Measurements from ENCODE around the gene RRM1. TPM values are rescaled to one million over a fixed set of nuclear protein-coding genes. Genes with fewer than 3 reads are reported as not detected.

The RRM1 gene
- total and polyA plus RNA-seq, 10 of the 15 experiments (the other 5 are each of a cell fraction or from before 2014, with no cell fraction given), result 94.0 to 255 (median 148) TPM

DNA sequence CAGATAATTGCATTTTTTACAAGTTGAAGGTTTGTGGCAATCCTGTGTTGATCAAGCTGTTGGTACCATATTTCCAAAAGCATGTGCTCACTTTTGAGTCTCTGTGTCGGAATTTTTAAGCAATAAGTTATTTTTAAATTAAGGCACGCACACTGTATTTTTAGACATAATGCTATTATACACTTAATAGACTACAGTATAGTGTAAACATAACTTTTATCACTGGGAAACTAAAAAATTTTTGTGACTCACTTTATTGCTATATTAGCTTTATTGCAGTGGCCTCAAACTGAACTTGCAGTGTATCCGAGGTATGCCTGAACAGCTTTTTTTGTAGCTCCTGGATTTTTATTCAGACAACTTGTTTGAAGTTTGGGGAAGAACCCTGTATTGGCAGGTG is 31.3 kb upstream of the RRM1 start (continued):
- TF ChIP-seq SMAD1 (IDR thresholded peaks at IDR 0.05; ENCODE audit: low read depth, partially characterized antibody) (no peak), YBX1 (IDR thresholded peaks at IDR 0.05) (no peak)

DNA sequence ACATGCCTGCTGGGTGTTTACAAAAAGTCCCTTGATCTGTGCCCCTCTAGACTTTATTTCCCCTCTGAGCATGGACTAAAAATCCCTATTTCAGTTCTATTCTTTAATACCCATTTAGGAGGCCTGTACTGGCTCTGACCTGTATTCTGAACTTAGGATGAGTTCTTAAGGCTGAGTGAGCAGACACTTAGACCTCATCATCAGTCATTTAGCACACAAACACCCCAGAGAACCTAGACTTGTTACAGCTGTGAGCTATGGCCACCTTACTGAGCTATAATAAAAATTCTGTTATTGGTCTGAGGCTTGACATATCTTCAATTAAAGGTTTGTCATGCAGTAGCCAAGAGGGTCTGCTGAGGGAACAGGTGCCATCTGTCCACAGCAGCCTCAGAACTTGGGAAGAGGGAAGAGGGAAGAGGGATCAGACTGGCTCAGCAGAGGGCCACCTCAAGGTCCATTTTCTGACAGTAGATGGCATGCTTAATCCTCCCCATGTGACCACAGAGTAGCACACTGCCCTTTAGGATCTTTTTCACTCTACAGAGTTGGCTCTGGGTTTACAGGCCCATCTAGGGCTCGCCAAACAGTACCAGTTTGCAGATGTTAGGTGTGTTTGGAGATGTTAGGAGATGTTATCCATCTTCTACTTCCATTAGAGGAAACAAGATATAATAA is 30.2 kb upstream of the RRM1 start:
- Histone ChIP-seq H3K36me3 (ENCODE audit: control insufficient read depth in 2 of 2, insufficient read depth in 2 of 2, low read length in 1 of 2) (peaks cover 8% of the 10 kb centered on the region in 2 experiments; a peak in 3 of 4 replicates), H3K9me3 (replicated peaks; ENCODE audit: control insufficient read depth, insufficient read depth, low read length) (no peaks in the 10 kb centered on the region), H3K9ac (ENCODE audit: control insufficient read depth, insufficient read depth, low read length) (no peak overlapping the region), H4K20me1 (ENCODE audit: control insufficient read depth, insufficient read depth) (no peaks in the 10 kb centered on the region), H3K27ac (ENCODE audit: control insufficient read depth, insufficient read depth) (no peak overlapping the region), H3K4me1 (ENCODE audit: control insufficient read depth, insufficient read depth, low read length) (peaks cover 6% of the 10 kb centered on the region; the same call in 1 of the 2 replicates), H3K79me2 (ENCODE audit: control insufficient read depth, insufficient read depth, low read length) (no peaks in the 10 kb centered on the region), H3K27me3 (replicated peaks in 1 of 2; ENCODE audit: control insufficient read depth in 2 of 2, insufficient read depth in 2 of 2, low read length in 1 of 2) (no peaks in the 10 kb centered on the region), H2AFZ (ENCODE audit: control insufficient read depth, low read depth, low read length) (no peak overlapping the region), H3K4me3 (no peak overlapping the region), H3K4me2 (ENCODE audit: control insufficient read depth, insufficient read depth) (no peak overlapping the region)
- ChIA-PET POLR2A (interaction anchor here (0.7 to 2.1 kb wide), 4 partner anchors 9 to 209 kb away, joined by 3 to 8 read pairs (median 6); partner anchors contain the start of gene STIM1), RAD21 (ENCODE audit: unreplicated experiment) (interaction anchor here (1.1 to 20.6 kb wide), 4 partner anchors 8 to 210 kb away, joined by 3 to 605 read pairs (median 4); partner anchors contain the start of gene STIM1), CTCF (interaction anchor here (0.7 to 13.4 kb wide), 7 partner anchors 9 to 215 kb away, joined by 3 to 979 read pairs (median 4); partner anchors contain the start of genes RHOG and STIM1), SMC1A (ENCODE audit: uncharacterized antibody, unreplicated experiment) (interaction anchor here (0.5 to 21.1 kb wide), 16 partner anchors 9 to 344 kb away, joined by 3 to 805 read pairs (median 3); partner anchors contain the start of genes RHOG and STIM1)
- DNase-seq (ENCODE audit: low read depth, low spot score), result no peak
- no peak for FAIRE-seq
- in situ Hi-C loops (cut with MboI) (no loop called here), intact Hi-C loops (cut with micrococcal nuclease; ENCODE audit: unreplicated experiment) (no loop called here)
- peak; percentile 30; the same call in 1 of the 3 replicates for ATAC-seq
- no TSS peak for BruUV-seq (replicated peaks)
- TF ChIP-seq WRNIP1 (IDR thresholded peaks at IDR 0.05; ENCODE audit: borderline replicate concordance, low read depth, low read length) (no peak), NR2C1 (IDR thresholded peaks at IDR 0.05) (no peak), RB1 (IDR thresholded peaks at IDR 0.05; ENCODE audit: borderline replicate concordance) (no peak), PML (IDR thresholded peaks at IDR 0.05; ENCODE audit: low read length) (no peak), NFXL1 (IDR thresholded peaks at IDR 0.05; ENCODE audit: borderline replicate concordance) (no peak), JUNB (IDR thresholded peaks at IDR 0.05) (no peak), RFX5 (IDR thresholded peaks at IDR 0.05; ENCODE audit: low read depth, low read length) (no peak), FOS (IDR thresholded peaks at IDR 0.05; ENCODE audit: borderline replicate concordance, extremely low read depth, insufficient read length) (no peak), ZZZ3 (IDR thresholded peaks at IDR 0.05; ENCODE audit: control insufficient read depth, insufficient read length, low read depth) (no peak), HCFC1 (IDR thresholded peaks at IDR 0.05; ENCODE audit: low read length) (no peak), ZBED1 (IDR thresholded peaks at IDR 0.05; ENCODE audit: borderline replicate concordance) (no peak), FOXK2 (IDR thresholded peaks at IDR 0.05) (no peak), ASH2L (IDR thresholded peaks at IDR 0.05; ENCODE audit: borderline replicate concordance, low read depth) (no peak), SREBF1 (IDR thresholded peaks at IDR 0.05; ENCODE audit: low read length) (no peak), MTA2 (IDR thresholded peaks at IDR 0.05; ENCODE audit: low read depth) (no peak)
- TF ChIP-seq, protein P1, sequence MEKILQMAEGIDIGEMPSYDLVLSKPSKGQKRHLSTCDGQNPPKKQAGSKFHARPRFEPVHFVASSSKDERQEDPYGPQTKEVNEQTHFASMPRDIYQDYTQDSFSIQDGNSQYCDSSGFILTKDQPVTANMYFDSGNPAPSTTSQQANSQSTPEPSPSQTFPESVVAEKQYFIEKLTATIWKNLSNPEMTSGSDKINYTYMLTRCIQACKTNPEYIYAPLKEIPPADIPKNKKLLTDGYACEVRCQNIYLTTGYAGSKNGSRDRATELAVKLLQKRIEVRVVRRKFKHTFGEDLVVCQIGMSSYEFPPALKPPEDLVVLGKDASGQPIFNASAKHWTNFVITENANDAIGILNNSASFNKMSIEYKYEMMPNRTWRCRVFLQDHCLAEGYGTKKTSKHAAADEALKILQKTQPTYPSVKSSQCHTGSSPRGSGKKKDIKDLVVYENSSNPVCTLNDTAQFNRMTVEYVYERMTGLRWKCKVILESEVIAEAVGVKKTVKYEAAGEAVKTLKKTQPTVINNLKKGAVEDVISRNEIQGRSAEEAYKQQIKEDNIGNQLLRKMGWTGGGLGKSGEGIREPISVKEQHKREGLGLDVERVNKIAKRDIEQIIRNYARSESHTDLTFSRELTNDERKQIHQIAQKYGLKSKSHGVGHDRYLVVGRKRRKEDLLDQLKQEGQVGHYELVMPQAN (conservative IDR thresholded peaks at IDR 0.05), result no peak
- TF ChIP-seq, protein P2, sequence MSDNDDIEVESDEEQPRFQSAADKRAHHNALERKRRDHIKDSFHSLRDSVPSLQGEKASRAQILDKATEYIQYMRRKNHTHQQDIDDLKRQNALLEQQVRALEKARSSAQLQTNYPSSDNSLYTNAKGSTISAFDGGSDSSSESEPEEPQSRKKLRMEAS (IDR thresholded peaks at IDR 0.05; ENCODE audit: low read depth, low read length), result no peak
- TF ChIP-seq, protein P3, sequence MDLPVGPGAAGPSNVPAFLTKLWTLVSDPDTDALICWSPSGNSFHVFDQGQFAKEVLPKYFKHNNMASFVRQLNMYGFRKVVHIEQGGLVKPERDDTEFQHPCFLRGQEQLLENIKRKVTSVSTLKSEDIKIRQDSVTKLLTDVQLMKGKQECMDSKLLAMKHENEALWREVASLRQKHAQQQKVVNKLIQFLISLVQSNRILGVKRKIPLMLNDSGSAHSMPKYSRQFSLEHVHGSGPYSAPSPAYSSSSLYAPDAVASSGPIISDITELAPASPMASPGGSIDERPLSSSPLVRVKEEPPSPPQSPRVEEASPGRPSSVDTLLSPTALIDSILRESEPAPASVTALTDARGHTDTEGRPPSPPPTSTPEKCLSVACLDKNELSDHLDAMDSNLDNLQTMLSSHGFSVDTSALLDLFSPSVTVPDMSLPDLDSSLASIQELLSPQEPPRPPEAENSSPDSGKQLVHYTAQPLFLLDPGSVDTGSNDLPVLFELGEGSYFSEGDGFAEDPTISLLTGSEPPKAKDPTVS (IDR thresholded peaks at IDR 0.05; ENCODE audit: low read depth, low read length), result no peak
- WGBS (ENCODE audit: insufficient coverage, insufficient replicate concordance, low lambda C conversion rate, missing lambda C conversion rate), result 100% methylated on average over 1 of the region's 1 CpG
